ENCODE results near the gene FZD4. TPM values are rescaled to one million over a fixed set of nuclear protein-coding genes. Genes with fewer than 3 reads are reported as not detected.
"Not testable (repeated sequence)": the region's sequence is repeated elsewhere in the genome, so short reads cannot be mapped to it uniquely, and the experiment has no call there.

FZD4 gene
- total and polyA plus RNA-seq, 8 donors: 20.7 to 27.1 (median 25.5) TPM

GRCh38 chr11:86941077-86941870 lies 13.9 kb downstream of the FZD4 start:
- Histone ChIP-seq H3K27ac (peak overlapping the region; percentile 6 to 66), H3K27me3 (no peaks in the 10 kb centered on the region), H3K4me3 (no peak overlapping the region), H3K9me3 (no peaks in the 10 kb centered on the region), H3K4me1 (peaks cover 23 to 37% of the 10 kb centered on the region in 2 donors), H3K36me3 (no peaks in the 10 kb centered on the region)
- no peak for TF ChIP-seq CTCF (IDR thresholded peaks at IDR 0.05)
- intact Hi-C loops (cut with DNase I): loop anchor here in 1 of 2 donors (10.0 kb wide), 1 partner anchor 484 kb away; no protein-coding TSS in a partner anchor
- no peak for ATAC-seq
- no peak for DNase-seq

GRCh38 chr11:86940122-86940777 lies 14.9 kb downstream of the FZD4 start:
- ATAC-seq: peak; percentile 76

GRCh38 chr11:86938900-86939880 lies 16.0 kb downstream of the FZD4 start:
- H3K9me3 ChIP-seq: no peaks in the 10 kb centered on the region
- no peaks in the 10 kb centered on the region for H3K36me3 ChIP-seq
- peak; percentile 64 to 72 for TF ChIP-seq CTCF (IDR thresholded peaks at IDR 0.05)
- DNase-seq: peak in 1 of 4 donors; percentile 75
- H3K27ac ChIP-seq: peak overlapping the region in 1 of 2 donors; percentile 66
- peaks cover 23 to 40% of the 10 kb centered on the region in 2 donors for H3K4me1 ChIP-seq
- ATAC-seq: peak; percentile 81
- intact Hi-C loops (cut with DNase I): loop anchor here in 1 of 2 donors (5.0 kb wide), 1 partner anchor 353 kb away; no protein-coding TSS in a partner anchor
- H3K27me3 ChIP-seq: no peaks in the 10 kb centered on the region
- no peak overlapping the region for H3K4me3 ChIP-seq

More at GRCh38 chr11:86940122-86940777, 14.9 kb downstream of the FZD4 start:
- Histone ChIP-seq H3K27ac (peak overlapping the region; percentile 45 to 66), H3K9me3 (no peaks in the 10 kb centered on the region), H3K4me1 (peaks cover 23 to 37% of the 10 kb centered on the region in 2 donors), H3K36me3 (no peaks in the 10 kb centered on the region), H3K27me3 (no peaks in the 10 kb centered on the region), H3K4me3 (no peak overlapping the region)
- peak in 1 of 4 donors; percentile 57 for DNase-seq
- intact Hi-C loops (cut with DNase I): loop anchor here in 1 of 2 donors (10.0 kb wide), 1 partner anchor 485 kb away; no protein-coding TSS in a partner anchor
- TF ChIP-seq CTCF (IDR thresholded peaks at IDR 0.05): no peak

GRCh38 chr11:86938203-86938899 lies 16.8 kb downstream of the FZD4 start:
- Histone ChIP-seq H3K27ac (no peak overlapping the region), H3K27me3 (no peaks in the 10 kb centered on the region), H3K4me3 (no peak overlapping the region), H3K9me3 (no peaks in the 10 kb centered on the region), H3K4me1 (peaks cover 23 to 44% of the 10 kb centered on the region in 2 donors), H3K36me3 (no peaks in the 10 kb centered on the region)
- intact Hi-C loops (cut with DNase I): loop anchor here in 1 of 2 donors (5.0 kb wide), 1 partner anchor 354 kb away; no protein-coding TSS in a partner anchor
- ATAC-seq (peak; percentile 68), DNase-seq (no peak)
- no peak for TF ChIP-seq CTCF (IDR thresholded peaks at IDR 0.05)

DNA sequence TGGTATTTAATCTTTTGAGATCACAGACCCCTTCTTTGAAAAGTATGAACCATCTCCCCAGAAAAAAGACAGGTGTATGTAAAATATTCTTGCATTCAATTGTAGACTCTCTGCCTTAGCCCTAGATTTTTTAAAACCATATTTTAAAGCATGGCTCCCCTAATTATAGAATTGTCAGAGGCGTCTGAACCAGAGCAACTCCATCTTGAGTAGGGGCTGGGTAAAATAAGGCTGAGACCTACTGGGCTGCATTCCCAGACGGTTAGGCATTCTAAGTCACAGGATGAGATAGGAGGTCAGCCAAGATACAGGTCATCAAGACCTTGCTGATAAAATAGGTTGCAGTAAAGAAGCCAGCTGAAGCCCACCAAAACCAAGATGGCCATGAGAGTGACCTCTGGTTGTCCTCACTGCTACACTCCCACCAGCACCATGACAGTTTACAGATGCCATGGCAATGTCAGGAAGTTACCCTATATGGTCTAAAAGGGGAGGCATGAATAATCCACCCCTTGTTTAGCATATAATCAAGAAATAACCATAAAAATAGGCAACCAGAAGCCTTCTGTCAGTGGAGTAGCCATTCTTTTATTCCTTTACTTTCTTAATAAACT lies 17.9 kb downstream of the FZD4 start:
- ATAC-seq, H3K36me3 ChIP-seq, H3K27ac ChIP-seq, H3K27me3 ChIP-seq, DNase-seq, H3K9me3 ChIP-seq, H3K4me3 ChIP-seq: not testable (repeated sequence)
- peaks cover 23 to 47% of the 10 kb centered on the region in 2 donors for H3K4me1 ChIP-seq
- intact Hi-C loops (cut with DNase I): loop anchor here in 1 of 2 donors (5.0 kb wide), 1 partner anchor 355 kb away; no protein-coding TSS in a partner anchor
